ENCODE data around the gene CCDC8.
"Not testable (repeated sequence)": the region's sequence is repeated elsewhere in the genome, so short reads cannot be mapped to it uniquely, and the experiment has no call there.

CCDC8 gene
- 0 to 0.09 reads per million in 2 donors for total RNA-seq

- DNase-seq = no peak
These were observed at the start of gene CCDC8 for GRCh38 chr19:46413262-46414031. CCDC8 (minus strand) TSS chr19:46413564; CDS start chr19:46412810, 754 bp downstream.

GRCh38 chr19:46461537-46461936 lies 48.2 kb upstream of the CCDC8 start:
- no peak for DNase-seq

GRCh38 chr19:46460981-46461380 lies 47.6 kb upstream of the CCDC8 start:
- no peak for DNase-seq

GRCh38 chr19:46460055-46460454 lies 46.7 kb upstream of the CCDC8 start:
- no peak for DNase-seq

GRCh38 chr19:46456930-46457329 lies 43.6 kb upstream of the CCDC8 start:
- no peak for DNase-seq

GRCh38 chr19:46454244-46454643 lies 40.9 kb upstream of the CCDC8 start:
- no peak for DNase-seq

- DNase-seq = no peak
These were observed 40.3 kb upstream of the CCDC8 start for GRCh38 chr19:46453661-46454060.

- DNase-seq = no peak
These were observed 38.8 kb upstream of the CCDC8 start for GRCh38 chr19:46452186-46452585.

GRCh38 chr19:46451352-46451751 lies 38.0 kb upstream of the CCDC8 start:
- no peak for DNase-seq

- no peak for DNase-seq
These were observed 37.4 kb upstream of the CCDC8 start for GRCh38 chr19:46450737-46451136.

GRCh38 chr19:46449228-46449627 lies 35.9 kb upstream of the CCDC8 start:
- no peak for DNase-seq

- no peak for DNase-seq
These were observed 35.2 kb upstream of the CCDC8 start for GRCh38 chr19:46448601-46449000.

- DNase-seq = no peak
These were observed 34.5 kb upstream of the CCDC8 start for GRCh38 chr19:46447824-46448223.

GRCh38 chr19:46447006-46447405 lies 33.6 kb upstream of the CCDC8 start:
- no peak for DNase-seq

- DNase-seq = no peak
These were observed 32.7 kb upstream of the CCDC8 start for GRCh38 chr19:46446021-46446420.

GRCh38 chr19:46442808-46443450 lies 29.6 kb upstream of the CCDC8 start:
- DNase-seq = no peak

- DNase-seq = no peak
These were observed 28.5 kb upstream of the CCDC8 start for GRCh38 chr19:46441866-46442265.

- DNase-seq = not testable (repeated sequence)
These were observed 22.3 kb upstream of the CCDC8 start for GRCh38 chr19:46435689-46436088.

GRCh38 chr19:46435009-46435408 lies 21.6 kb upstream of the CCDC8 start:
- DNase-seq = no peak

GRCh38 chr19:46433470-46433869 lies 20.1 kb upstream of the CCDC8 start:
- DNase-seq = not testable (repeated sequence)

- no peak for DNase-seq
These were observed 18.5 kb upstream of the CCDC8 start for GRCh38 chr19:46431824-46432223.

GRCh38 chr19:46429999-46430398 lies 16.6 kb upstream of the CCDC8 start:
- DNase-seq = no peak

- DNase-seq = peak; percentile 28
These were observed 15.1 kb upstream of the CCDC8 start, which contains the start of gene PNMA8C for GRCh38 chr19:46428239-46429135. PNMA8C (minus strand) TSS chr19:46428936; CDS start chr19:46428359, 577 bp downstream.

All from activated gamma-delta T cell (primary cell).